CD4-positive, alpha-beta T cell treated with Interleukin-2 at 100 ng/mL for 4 hours (primary cell): ENCODE data around the gene GGNBP2.
"Not testable (repeated sequence)": the region's sequence is repeated elsewhere in the genome, so short reads cannot be mapped to it uniquely, and the experiment has no call there.

ENCODE experiments used
- DNase-seq: peaks from one replicate; pipeline ENCODE4 v3.0.0-alpha.2; 2020; ENCODE audit warnings: low spot score

Gene GGNBP2, protein sequence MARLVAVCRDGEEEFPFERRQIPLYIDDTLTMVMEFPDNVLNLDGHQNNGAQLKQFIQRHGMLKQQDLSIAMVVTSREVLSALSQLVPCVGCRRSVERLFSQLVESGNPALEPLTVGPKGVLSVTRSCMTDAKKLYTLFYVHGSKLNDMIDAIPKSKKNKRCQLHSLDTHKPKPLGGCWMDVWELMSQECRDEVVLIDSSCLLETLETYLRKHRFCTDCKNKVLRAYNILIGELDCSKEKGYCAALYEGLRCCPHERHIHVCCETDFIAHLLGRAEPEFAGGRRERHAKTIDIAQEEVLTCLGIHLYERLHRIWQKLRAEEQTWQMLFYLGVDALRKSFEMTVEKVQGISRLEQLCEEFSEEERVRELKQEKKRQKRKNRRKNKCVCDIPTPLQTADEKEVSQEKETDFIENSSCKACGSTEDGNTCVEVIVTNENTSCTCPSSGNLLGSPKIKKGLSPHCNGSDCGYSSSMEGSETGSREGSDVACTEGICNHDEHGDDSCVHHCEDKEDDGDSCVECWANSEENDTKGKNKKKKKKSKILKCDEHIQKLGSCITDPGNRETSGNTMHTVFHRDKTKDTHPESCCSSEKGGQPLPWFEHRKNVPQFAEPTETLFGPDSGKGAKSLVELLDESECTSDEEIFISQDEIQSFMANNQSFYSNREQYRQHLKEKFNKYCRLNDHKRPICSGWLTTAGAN

DNA sequence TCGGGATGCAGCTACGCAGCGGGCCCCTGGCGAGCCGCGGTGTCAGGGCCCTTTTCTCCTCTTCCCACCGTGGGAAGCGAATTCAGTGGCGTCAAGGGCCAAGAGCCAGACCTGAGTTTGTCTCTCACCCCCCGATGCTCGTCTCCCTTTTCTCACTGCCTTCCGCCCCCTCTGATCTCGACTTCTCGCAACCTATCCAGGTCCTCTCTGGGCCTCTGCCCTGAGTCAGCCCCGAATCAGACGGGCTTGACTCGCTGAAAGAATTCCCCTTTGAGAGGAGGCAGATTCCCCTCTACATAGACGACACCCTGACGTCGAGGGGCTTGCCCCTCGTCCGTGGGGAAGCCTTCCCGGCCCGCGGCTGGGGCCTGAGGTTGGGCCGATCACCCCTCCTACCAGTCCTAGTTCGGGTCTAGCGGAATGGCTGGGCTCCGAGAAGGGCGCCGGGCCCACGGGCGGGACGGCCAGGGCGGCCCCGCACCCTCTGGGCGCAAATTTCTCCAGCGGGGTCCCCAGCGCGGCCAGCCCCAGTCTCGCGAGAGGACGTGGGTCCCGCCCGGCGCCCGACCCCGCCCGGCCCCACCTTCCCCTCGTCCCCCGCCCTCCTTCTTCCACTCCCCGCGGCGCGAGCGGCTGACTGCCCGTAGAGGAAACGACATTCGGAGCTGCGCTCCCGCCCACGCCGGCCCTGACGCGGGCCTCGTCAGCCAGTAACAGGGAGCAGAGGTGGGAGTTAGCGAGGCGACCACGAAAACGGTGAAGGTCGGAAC lies at the start of gene GGNBP2:
Gene GGNBP2 (plus strand): TSS at position 613 of the 770 bp plus-strand sequence. CDS start 806 bp downstream, outside the sequence.
- DNase-seq = peak; percentile 91

DNA sequence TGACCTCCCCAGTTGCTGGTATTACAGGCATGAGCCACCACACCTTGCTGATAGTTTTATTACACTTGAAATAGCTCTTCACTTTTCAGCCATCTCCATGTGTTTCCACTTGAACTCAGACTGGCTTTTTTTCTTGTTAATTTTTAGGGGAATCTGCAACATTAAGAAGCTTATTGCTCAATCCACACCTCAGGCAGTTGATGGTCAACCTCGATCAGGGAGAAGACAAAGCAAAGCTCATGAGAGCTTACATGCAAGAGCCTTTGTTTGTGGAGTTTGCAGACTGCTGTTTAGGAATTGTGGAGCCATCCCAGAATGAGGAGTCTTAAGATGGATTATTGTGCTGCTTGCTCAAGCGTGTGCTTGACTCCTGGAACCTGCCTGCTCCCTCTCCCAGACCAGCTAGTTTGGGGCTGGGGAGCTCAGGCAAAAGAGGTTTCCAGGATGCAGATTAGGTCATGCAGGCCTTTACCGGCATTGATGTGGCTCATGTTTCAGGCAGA lies 49.6 kb upstream of the GGNBP2 start:
- no peak for DNase-seq

DNA sequence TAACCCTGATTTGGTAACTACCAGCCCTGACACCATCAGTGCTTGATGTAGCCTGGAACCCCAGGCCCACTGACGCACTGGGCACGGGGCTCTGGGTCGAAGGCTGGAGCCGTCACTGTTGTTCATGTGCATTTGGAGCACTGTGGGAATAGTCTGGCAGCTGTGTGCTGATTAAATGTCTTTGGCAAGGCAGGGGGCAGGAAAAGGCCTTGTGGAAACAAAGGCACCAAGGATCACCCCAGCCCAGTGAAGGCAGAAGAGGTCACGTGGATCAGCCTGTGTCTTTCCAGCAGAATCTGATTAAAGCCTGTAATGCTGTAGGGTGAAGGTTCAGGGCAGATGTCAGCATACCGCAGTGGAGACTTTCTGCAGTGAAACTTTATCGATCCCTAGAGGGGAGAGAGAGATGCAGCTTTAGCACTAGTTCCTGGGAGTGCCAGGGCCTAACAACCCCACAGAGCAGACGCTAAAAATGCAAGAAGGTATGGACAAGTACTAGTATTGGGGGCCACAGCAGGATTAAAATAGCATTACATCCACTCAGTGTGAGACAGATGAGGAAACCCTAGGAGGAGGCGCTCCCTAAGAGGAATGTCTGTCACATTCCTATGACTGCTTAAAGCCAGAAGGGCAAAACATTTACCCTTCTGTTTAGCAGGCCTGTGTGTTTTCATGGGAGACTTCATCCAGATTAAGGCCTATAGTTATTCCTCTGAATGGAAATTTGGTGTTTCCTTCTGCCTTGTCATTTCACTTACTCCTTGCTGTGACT lies 48.5 kb upstream of the GGNBP2 start:
- DNase-seq = no peak

DNA sequence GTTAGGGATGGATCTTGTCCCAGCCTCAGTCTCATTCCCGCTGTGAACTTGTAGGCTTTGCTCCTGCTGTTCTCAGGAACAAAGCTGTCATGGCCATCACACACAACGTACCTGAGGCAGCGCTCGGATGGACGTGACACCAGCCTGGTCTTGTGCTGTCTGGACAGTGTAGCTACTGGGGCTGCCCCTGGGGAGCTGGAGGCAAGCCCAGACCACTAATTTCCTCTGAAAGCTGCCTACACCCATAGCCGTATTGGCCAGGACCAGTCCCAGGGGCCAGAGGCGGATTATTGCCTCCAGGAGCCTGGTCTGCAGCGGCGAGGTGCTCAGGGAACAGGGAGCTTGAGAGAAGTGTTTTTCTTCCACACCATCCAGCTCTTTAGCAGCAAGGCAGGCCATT lies 46.6 kb upstream of the GGNBP2 start:
- no peak for DNase-seq

DNA sequence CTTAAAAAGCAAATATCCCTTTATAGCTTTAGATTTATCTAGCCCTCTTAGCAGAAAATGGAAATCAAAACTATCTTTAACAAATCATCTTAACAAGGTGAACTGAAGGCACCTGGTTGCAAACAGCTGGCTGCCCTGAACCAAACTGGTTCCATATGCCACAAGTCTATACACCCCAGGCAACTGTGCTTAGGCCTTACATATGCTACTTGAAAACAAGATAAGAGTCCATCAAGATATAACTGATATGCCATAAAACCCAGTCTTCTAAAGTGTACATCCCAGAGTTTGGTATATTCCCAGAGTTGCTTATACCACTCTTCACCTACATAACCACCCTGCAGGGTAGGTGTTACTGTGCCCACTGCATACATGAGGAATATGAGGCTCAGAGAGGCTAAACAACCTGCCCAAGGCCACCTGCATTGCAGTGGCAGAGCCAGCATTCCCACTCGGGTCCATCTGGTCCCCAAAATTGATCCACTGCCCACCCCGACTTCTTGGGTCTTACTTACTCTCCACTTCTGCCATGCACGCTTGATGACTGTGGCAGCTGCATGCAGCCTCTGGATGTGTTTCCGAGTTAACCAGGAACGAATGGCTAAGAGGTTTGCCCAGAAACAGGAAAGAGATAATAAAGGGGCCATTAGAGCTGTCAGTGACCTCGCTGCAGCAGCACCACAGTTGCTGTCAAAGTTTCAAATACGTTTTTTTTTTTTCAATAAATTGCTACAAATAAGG lies 46.0 kb upstream of the GGNBP2 start:
- no peak for DNase-seq

DNA sequence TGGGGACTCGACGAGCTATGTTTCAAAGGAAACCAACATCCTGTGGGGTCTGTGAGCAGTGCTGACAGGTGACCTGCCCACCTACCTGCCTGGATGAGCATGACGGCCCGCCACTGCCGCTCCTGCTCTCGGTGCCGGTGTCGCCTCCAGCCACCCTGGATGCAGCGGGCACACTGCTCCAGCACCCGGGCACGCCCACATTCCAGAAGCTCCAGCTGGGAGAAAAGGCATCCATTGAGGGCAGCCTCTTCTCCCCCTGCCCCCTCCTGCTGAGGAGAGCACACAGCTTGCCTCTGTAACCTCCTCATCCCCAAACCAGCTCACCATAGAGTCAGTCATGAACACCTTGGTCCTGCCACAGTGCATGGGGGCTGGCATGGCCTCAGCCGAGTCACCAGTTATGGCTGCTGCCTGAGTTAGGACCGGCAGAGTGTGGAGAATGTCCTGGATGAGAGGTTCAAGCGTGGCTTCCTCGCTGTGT lies 43.9 kb upstream of the GGNBP2 start:
- no peak for DNase-seq

DNA sequence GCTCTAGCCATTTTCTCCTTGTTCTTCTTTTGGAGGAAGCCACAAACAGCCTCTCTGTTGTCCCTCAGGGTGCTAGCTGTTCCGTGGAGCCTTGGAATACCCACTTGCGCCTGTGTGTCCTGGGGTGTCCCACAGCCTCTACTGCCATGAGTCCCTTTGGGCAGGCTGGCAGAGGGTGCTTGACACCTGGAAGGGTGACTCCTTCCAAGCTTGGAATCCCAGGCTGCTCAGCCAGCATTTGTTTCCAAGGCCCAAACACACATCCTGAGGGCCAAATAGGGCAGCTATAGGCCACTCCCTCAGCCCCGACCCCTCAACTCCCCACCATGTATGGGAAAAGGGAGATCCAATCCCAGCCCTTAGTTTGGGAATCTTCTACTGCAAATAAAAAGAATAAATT lies 43.4 kb upstream of the GGNBP2 start:
- DNase-seq = no peak

DNA sequence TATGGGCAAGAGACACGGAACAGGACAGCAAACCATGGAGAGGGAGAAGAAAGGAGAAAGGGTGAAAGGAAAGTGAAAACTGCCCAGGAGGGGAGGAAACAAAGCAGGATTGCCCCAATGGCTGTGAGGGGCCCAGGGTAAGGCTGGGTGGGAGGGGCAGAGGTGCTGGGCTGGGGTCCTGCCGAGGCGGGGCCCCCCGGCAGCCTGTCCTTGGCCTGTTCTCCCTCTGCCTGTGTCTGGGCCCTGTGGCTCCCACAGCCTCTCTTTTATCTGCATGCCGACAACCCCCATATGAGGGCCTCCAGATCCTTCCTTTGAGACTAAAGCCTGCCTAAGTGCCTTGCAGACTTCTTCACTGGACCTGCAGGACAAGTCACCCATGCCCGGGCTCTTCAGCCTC lies 42.8 kb upstream of the GGNBP2 start:
- DNase-seq = no peak

DNA sequence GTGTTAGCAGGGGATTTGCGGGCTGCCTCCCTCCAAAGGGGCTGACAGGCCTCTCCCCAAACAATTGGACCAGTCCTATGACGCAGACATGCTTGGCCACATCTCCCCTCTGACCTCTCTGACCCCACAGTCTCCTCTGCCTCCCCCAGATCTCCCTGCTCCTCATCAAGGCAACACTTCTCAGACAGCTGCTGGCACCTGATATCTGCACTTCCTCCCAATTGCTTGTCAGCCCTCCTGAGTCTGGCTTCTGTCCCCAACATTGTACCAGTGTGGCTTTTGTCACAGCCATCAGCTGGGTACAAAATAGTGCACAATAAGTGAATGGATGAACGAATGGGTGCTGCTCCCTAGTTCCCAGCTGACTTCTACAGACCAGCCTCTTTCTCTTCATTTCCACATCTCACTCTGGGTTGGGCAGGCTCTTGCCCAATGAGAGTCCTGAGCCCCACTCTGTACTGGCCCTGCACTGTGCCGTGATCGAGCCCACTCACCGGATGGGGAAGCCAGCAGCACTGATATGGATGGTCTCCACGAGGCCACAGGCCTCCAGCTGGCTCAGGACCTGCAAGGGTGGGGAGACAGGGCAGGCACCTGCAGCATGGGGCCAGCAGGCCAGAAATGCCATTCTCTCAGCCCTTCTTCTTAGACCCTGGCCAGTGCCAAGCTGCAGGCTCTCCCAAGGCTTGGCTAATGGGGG lies 41.1 kb upstream of the GGNBP2 start:
- DNase-seq = no peak

DNA sequence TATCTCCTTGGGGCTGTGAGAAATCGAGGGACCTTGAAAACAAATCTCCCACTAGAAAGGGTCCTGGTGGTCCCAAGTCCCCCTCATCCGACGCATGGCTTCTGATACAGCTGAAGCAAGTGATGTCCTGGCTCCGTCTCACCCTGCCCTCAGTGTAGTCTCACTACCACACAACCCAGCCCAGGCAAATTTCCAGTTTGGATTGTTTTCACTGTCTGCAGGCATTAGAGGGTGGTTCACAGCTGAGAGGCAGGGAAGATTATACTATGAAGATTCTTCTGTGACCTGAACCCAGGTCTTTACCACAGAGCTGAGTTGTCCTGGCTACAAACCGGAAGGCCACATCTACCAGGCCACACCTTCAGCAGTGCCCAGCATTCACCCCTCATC lies 40.6 kb upstream of the GGNBP2 start:
- DNase-seq = no peak

DNA sequence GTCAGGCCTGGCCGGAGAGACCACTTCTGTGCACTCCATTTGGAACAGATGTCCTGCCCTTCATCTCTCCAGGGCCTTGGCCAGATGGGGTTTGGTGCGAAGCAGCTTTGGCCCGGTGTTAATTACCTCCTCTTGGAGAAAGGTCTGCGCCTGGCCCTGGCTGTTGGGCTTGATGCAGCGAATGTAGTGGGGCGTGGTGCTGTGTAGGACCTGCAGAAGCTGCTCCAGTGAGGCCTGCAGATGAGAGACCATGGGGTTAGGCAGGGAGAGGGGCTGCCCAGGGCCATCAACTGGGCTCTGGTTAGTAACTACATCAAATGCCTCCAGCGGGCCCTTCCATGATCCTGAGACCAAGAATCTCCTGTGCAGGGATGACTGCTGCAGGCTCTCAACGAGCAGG lies 39.5 kb upstream of the GGNBP2 start:
- DNase-seq = no peak

DNA sequence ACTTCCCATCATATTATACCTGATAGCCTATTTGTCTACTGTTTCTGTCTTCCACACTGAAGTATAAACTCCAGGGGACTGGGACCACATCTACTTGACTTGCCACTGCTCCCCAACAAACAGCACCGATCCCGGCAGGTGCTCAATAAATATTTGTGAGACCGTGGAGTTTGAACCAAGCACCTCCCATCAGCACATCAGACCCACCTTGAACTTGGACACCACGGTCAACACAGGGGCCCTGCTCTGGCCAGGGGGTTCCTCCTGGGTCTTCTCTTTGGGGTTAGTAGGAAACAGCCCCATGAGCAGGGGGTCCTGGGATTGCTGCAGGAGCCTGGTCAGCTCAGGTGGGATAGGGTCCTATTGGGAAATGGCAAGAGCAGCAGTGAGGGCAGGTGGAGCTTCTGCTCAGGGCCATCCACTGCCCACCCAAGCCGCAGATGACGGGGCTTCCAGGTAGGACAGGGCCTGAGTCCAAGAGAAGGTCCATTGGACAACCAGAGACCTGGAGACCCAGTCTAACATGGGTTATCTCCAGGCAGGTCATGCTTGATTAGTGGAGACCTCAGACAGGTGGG lies 38.4 kb upstream of the GGNBP2 start:
- no peak for DNase-seq

DNA sequence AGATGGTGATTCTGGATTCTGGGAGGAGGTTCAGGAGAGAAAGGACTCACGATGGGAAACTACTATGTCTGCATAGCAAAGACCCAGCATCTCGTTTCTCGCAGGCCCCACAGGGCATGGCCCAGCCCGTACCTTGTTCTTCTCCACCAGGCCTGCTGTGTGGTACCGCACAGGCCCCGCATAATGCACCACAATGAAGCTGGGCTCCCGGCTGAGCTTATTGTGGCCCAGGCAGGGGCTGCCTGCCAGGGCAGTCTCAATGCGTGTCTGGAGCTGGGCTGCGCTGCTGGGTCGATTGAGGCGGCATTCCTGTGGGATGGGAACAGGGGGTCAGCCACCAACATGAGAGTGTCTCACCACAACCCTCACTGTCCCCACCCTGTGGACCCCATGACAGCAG lies 37.9 kb upstream of the GGNBP2 start:
- no peak for DNase-seq

DNA sequence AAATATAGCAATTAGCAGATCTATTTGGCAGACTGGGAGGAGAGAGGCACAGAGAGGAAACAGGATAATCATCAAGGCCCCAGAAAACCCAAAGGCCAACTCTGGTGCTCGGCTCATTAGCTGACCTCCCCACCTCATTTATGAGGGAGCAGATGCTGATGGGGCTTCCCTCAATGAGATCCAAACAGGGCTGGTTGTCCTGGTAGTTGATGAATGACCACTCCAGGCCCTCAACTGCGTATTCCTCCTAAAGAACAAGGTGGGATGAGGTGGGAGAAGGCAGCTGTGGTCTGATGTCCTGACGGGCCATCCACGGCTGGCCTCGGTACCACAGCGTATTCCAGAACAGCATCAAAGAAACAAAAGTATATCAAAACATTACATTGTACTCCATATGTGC lies 37.5 kb upstream of the GGNBP2 start:
- no peak for DNase-seq

DNA sequence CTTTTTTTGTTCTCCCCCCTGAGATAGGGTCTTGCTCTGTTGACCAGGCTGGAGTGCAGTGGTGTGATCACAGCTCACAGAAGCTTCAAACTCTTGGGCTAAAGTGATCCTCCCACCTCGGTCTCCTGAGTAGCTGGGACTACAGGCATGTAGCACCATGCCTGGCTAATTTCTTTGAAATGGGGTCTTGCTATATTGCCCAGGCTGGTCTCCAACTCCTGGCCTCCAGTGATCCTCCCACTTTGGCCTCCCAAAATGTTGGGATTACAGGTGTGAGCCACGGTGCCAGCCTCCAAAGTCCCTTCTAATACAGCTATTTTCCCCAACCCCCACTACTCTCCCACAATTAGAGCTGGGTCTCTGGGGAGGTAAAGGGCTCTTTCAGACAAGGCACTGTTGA lies 36.3 kb upstream of the GGNBP2 start:
- not testable (repeated sequence) for DNase-seq

DNA sequence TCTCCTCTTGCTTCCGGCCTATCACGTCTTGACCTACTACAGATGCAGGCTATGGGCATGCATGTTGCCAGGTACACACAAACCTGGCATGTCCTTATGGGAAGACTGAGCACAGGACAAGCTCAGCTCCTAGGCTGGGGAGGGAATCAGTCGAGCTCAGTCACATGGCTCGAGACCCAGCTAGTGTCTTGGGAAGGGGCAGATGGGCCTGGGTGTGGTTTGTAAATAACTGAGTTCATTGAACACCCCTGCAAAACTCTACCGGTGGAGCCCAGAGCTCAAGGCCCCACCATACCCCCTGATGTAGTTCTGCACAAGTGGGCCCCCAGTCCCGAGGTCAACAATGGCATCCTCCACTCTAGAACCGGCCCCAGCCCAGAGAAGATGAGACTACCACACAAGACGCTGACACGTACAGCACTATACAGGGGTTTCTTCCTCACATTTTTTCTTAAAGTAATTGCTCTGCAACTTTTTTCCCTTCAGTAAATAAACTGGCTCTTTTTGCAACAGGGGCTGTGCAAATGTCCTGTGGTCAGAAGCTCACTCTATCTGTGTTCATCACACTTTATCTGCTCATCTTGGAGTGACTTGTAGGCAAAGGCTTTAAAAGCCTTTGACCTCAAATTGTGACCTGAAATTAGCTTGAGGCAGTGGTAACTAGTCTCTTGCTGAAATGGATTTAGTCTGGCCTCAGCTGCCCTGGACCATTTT lies 35.3 kb upstream of the GGNBP2 start:
- no peak for DNase-seq

DNA sequence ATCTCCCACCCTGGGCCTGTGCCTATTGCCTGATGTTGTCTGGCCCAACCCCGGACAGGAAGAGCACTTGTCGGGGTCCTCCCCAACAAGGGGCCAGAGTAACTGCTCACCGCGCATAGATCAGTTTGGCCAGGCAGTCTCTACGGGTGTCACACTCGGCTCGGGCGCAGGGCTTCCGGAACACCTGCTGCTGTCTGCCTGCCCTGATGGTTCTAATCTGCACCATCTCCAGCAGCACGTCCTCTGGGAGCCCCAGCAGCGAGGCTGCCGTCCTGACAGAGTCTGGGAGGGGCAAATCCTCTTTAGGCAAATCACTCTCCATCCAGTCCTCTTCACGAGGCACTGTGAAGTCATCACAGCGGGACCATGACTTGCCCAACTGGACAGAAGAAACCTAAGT lies 34.1 kb upstream of the GGNBP2 start:
- DNase-seq = no peak

DNA sequence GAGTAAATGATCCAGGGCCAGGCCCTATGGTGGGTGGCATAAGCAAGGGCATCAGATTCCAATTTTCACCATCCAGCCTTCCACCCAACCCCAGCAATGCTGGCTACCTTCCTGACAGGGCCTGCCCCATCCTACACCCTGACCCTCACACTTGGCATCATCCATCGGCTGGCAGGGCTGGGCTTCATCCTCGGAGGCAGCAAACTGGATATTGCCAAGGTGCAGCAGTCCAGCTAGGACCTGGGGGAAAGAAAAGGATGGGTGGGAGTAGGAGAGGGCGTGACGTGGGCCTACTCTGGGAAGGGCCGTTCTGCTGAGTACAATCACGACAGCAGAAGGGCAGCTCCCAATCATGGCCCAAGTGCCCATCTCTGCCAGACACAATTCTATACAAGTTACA lies 33.5 kb upstream of the GGNBP2 start:
- DNase-seq = no peak

DNA sequence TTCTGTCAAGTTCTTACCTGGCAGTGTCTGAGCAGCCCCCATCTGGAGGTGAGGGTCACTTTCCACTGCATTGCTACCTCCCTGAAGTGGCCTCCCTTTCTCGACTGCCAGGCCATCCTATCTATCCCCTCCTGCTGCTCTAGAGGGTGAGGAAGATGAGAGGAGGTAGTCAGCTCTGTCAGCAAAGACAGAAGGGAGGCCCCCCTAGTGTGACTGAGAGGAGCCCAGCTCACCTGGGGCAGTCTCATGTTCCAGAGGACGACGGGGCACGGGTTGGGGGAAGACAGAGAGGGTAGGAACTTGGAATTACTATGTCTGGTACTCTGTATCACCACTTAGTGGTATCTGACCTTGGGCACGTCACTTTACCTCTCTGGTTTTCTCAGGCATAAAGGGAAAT lies 32.1 kb upstream of the GGNBP2 start:
- no peak for DNase-seq
